Measurements from ENCODE around the gene EIF1AX.

DNA sequence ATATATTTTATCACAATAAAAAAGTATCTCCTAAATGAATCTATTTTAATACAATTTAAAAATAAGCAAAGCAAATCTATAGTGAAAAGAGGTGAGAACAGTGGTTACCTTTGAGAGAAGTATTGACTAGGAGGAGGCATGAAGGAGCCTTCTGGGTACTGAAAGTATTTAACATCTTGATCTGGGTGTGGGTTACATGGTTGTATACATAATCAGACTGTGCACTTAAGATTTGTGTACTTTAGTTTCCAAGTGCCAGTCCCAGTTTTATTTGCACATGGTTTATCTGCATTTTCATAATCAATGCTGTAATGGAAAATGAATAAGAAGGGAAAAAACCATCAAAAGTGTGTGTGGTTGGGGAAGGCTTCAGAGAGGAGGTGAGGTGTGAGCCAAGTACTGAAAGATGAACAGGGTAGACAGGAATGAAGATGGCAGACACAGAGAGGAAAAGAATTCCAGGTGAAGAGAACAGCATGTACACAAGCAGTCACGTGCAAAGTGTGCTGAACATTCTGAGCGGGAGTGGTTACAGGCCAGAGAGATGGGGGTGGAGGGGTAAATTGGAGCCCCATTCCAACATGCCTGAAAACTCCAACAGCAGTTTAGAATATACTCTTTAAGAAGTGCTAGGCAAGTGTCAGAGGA is 39.6 kb downstream of the EIF1AX start:
- TF ChIP-seq EZH2 (IDR thresholded peaks at IDR 0.05; ENCODE audit: insufficient read depth, poor library complexity, severe bottlenecking) (no peak), EZH2phosphoT487 (IDR thresholded peaks at IDR 0.05; ENCODE audit: insufficient read depth, low read depth) (no peak)
